ENCODE data around the gene KCNK6.
"Not testable (repeated sequence)": the region's sequence is repeated elsewhere in the genome, so short reads cannot be mapped to it uniquely, and the experiment has no call there.

The KCNK6 gene

GRCh38 chr19:38324431-38324830 lies 4.8 kb downstream of the KCNK6 start:
- no peak for DNase-seq (ENCODE audit: low spot score)

- DNase-seq (ENCODE audit: low spot score): no peak
These were observed 6.9 kb downstream of the KCNK6 start for GRCh38 chr19:38326591-38326990.

DNA sequence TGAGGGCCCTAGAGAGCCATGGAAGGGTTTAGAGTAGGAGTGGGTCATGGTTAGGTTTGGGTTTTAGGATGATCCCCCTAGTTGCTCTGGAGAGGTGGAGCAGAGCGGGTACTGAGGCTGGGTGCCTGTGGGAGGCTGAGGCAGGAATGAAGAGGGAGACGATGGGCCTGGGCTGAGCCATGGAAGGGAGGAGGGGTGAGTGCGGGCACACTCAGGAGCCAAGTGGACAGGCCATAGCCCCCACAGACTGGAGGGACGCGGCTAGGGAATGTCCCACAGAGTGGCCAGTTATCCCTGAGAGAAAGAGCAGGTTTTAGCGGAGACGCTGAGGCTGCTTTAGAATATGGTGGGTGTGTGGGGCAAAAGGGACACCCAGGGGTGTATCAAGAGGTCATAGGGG lies 10.0 kb downstream of the KCNK6 start:
- DNase-seq (ENCODE audit: low spot score): no peak

GRCh38 chr19:38331728-38332127 lies 12.1 kb downstream of the KCNK6 start:
- no peak for DNase-seq (ENCODE audit: low spot score)

- DNase-seq (ENCODE audit: low spot score): no peak
These were observed 13.6 kb downstream of the KCNK6 start for GRCh38 chr19:38333245-38333644.

DNA sequence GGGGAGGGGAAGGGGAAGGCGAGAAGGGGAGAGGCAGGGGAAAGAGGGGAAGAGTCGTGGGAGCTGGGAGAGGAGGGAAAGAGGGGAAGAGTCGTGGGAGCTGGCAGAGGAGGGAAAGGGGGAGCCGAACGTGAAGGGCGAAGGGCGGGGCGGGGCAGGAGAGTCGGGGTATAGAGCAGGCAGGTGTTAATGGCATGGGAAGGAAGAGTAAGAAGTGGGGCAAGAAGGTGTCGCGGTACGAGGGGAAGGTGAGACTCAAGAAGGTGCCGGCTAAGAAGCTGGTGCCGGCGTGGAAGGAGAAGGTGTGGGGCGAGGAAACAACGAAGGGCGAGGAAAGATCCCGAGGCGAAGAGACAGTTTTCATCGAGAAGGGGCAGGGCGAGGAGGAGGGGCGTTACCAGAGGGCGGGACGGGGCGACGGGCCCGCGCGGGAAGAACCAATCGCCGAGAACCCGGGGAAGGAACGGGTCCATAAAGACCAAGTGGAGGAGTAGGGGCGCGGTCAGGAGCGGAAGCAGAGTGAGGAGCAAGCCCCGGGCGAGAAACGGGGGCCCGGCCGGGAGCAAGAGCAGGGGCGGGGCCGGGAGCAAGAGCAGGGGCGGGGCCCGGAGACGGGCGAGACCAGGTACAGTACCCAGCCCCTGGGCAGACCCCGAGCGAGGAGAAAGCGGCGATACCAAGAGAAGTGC lies 16.4 kb downstream of the KCNK6 start:
- peak; percentile 99 for DNase-seq (ENCODE audit: low spot score)

DNA sequence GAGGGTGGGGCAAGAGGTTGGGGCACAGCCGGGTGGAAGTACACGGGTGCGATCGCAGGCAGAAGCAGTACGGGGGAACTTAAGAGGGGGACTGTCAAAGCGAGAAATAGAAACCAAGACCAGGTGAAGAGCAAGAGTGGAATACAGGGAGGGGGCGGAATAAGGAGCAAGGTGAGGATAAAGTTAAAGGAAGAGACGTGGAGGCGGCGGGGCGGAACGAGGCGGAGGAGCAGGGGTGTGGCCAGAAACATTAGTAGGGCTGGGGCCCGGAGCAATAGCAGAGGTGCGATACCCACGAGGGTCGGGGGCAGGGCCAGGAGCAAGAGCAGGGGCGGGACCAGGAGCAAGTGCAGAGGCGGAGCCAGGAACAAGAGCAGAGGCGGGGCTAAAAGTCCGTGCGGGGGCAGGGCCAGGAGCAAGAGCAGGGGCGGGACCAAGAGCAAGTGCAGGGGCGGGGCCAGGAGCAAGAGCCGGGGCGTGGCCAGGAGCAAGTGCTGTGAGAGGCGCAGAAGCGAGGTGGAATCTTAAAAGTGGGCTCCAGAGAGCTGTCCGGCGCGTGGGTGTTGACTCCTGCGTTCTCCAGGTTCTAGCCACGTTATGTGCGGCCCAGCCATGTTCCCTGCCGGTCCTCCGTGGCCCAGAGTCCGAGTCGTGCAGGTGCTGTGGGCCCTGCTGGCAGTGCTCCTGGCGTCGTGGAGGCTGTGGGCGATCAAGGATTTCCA lies 17.2 kb downstream of the KCNK6 start:
- peak; percentile 96 for DNase-seq (ENCODE audit: low spot score)

DNA sequence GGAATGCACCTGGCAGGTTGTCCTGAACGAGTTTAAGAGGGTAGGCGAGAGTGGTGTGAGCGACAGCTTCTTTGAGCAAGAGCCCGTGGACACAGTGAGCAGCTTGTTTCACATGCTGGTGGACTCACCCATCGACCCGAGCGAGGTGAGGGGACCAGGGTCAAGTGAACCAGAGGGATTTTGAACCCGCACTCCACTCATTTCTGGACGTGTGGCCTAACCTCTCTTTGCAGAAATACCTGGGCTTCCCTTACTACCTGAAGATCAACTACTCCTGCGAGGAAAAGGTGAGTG lies 17.7 kb downstream of the KCNK6 start:
- no peak for DNase-seq (ENCODE audit: low spot score)

GRCh38 chr19:38339011-38339410 lies 19.4 kb downstream of the KCNK6 start:
- DNase-seq (ENCODE audit: low spot score): not testable (repeated sequence)

GRCh38 chr19:38340927-38341326 lies 21.3 kb downstream of the KCNK6 start:
- DNase-seq (ENCODE audit: low spot score): no peak

DNA sequence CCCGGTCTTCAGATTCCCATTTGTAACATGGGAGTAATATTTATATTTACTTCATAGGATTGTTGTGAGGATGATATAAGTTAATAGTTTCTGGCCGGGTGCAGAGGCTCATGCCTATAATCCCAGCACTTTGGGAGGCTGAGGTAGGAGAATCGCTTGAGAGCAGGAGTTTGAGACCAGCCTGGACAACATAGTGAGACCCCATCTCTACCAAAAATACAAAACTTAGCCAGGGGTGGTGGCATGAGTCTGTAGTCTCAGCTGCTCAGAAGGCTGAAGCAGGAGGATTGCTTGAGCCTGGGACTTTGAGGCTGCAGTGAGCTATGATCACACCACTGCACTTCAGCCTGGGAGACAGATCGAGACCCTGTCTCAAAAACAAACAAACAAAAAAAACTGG lies 27.2 kb downstream of the KCNK6 start:
- no peak for DNase-seq (ENCODE audit: low spot score)

DNA sequence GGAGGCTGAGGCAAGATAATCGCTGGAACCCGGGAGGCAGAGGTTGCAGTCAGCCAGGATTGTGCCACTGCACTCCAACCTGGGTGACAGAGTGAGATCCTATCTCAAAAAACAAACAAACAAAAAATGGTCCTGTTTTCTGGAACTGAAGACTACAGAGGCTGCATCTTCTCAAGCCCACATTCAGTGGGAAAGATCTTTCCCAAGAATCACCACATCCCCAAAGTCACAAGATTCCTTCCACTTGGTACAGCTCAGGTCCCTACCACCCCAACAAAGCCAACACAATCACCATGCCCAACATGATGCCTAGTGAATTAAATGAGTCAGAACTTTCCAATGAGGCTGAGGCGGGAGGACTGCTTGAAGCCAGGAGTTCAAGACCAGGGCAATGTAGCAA lies 31.2 kb downstream of the KCNK6 start:
- DNase-seq (ENCODE audit: low spot score): no peak

- DNase-seq (ENCODE audit: low spot score): no peak
These were observed 32.3 kb downstream of the KCNK6 start for GRCh38 chr19:38351865-38352395.

- DNase-seq (ENCODE audit: low spot score): no peak
These were observed 33.0 kb downstream of the KCNK6 start for GRCh38 chr19:38352611-38353010.

DNA sequence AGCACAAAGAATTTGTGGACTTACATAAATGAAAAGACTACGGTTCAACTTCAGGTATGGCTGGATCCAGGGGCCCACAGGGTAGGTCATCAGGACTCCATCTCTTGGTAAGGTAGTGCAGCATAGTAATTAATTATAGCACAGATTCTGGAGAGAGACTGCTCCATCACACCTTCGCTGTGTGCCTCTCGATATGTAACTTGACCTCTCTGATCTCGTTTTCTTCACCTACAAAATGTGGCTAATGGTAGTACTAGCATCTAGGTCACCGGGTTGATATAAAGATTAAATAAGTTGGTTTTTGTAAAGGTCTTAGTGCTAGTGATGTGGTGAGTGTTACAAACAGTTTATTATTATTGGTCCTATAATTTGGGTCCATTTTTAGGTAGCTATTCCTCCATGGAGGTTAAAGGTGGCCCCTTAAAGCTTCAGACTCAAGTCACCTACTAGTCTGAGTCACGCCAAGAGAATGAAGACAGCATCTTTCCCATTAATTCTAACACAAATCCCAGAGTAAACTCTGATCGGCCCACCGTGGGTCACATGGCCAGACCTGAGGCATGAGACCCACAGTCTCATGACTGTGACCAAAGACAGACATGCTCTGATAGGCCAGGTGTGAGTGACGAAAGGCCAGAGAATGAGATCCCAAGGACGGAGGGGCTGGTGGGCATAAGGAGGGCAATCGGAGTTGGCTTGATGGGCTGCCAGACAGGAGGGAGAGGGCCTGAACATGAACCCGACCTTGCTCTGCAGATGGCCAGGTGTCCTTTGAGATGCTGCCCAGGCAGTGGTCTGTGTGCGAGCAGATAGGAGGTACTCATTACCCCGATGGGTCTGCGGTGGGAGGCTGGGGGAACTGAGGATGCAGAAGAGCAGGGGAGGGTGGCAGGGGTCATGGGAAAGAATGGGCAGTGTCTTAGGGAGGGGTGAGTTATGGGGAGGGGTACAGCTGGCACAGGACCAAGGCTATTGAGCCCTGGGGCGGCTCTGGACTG lies 36.4 kb downstream of the KCNK6 start:
- no peak for DNase-seq (ENCODE audit: low spot score)

DNA sequence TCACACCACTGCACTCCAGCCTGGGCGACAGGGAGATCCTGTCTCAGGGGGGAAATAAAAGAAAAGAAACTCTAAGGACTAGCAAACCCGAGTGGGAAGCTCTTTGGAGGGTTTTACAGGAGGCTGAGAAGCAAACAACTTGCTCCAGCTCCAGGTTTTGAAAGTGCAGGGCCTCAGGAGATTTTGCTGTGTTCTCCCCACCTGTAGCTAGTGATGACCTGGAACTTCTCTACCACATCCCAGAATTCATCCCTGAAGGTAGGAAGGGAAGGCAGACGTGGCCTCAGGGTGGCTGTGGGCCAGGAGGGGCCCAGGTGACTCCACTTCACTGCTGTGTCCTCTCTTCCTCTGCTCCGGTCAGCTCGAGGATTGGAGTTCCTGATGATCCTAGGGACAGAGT lies 38.4 kb downstream of the KCNK6 start:
- DNase-seq (ENCODE audit: low spot score): no peak

DNA sequence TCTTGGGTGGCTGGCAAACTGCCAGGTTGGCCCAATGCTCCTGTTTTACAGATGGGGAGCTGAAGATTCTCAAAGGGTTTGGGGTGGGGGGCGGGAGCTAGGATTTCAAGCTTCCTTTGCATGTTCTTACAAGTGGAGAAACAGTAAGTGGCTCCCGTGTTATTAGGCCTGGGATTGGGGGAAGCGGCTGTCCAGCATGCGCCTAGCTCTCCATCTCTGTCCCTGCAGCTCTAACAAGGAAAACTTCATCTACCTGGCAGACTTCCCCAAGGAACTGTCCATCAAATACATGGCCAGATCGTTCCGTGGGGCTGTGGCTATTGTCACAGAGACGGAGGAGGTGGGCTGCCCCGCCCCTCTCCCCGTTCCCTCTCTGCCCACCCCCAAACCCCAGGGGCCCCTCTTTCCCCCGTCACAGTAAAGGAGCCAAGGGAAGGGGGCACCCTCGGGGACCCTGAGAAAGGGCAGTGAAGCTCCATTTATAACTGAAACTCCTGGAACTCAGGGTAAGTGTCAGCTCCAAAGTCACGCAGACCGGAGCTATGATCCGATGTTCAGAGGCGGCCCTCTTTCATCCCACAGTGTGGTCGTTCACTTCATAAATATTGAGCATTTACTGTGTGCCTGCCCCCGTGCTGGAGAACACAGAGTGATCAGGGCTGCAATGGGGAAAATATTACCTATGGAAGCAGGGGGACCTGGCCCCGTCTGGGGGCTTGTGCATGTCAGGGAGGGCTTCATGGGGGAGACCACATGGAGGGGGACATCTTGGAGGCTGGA lies 39.8 kb downstream of the KCNK6 start:
- no peak for DNase-seq (ENCODE audit: low spot score)

- DNase-seq (ENCODE audit: low spot score): no peak
These were observed 40.7 kb downstream of the KCNK6 start for GRCh38 chr19:38360351-38360750.

GRCh38 chr19:38360839-38361631 lies 41.4 kb downstream of the KCNK6 start:
- no peak for DNase-seq (ENCODE audit: low spot score)

GRCh38 chr19:38361633-38362075 lies 42.0 kb downstream of the KCNK6 start:
- peak; percentile 95 for DNase-seq (ENCODE audit: low spot score)

All from SW480 (cell line).